IMR-90 (cell line): ENCODE measurements around the gene NUP50. TPM values are rescaled to one million over a fixed set of nuclear protein-coding genes. Genes with fewer than 3 reads are reported as not detected.

ENCODE experiments used
- ATAC-seq: fragments of 200-7000 bp; cut with Tn5 transposase; 2 replicates; pipeline ENCODE4 v1.9.1; 2020; ENCODE audit warnings: low read depth, mild to moderate bottlenecking, moderate library complexity
- BruUV-seq: library from RNA; stranded (reverse); fragments of 400-500 nt; replicated peaks from 2 replicates; lab custom pipeline; 2021; lab: Mats Ljungman, UMichigan
- CTCF ChIA-PET: fragments of 300-600 bp; formaldehyde crosslinking; extraction: SDS; loops from one replicate; lab custom pipeline; 2021; ENCODE audit warnings: antibody characterized with exemption; lab: Yijun Ruan, JAX
- POLR2A ChIA-PET: fragments of 300-600 bp; sonication (Branson Sonifier 250); formaldehyde crosslinking; loops from one replicate; lab custom pipeline; 2022; ENCODE audit warnings: antibody characterized with exemption; ENCODE audit not compliant: unreplicated experiment; lab: Charles Lee
- DNase-seq: peaks from one replicate; pipeline ENCODE4 v3.0.0; 2013
- H2AFZ ChIP-seq: replicated peaks from 2 replicates; pipeline ENCODE3; 2013; ENCODE audit warnings: low read length, mild to moderate bottlenecking; ENCODE audit not compliant: poor library complexity
- H2AK5ac ChIP-seq: 2 replicates; pipeline ENCODE4 v1.6.1; 2013; ENCODE audit warnings: low read depth, low read length, inconsistent platforms
- H2AK9ac ChIP-seq: replicated peaks from 2 replicates; pipeline ENCODE3; 2013; ENCODE audit warnings: mild to moderate bottlenecking, low read depth, low read length, moderate library complexity; ENCODE audit not compliant: poor library complexity
- H2BK120ac ChIP-seq: 2 replicates; pipeline ENCODE4 v1.6.1; 2013; ENCODE audit warnings: low read depth, low read length, inconsistent platforms
- H2BK15ac ChIP-seq: 3 replicates; pipeline ENCODE4 v1.6.1; 2013; ENCODE audit warnings: low read depth, low read length, inconsistent platforms
- H2BK20ac ChIP-seq: 2 replicates; pipeline ENCODE4 v1.6.1; 2013; ENCODE audit warnings: low read depth, mild to moderate bottlenecking, inconsistent platforms, low read length, moderate library complexity
- H2BK5ac ChIP-seq: 2 replicates; pipeline ENCODE4 v1.6.1; 2013; ENCODE audit warnings: mild to moderate bottlenecking, low read depth, low read length, inconsistent platforms; ENCODE audit not compliant: poor library complexity, severe bottlenecking
- H3K14ac ChIP-seq: replicated peaks from 2 replicates; pipeline ENCODE4 v1.6.1; 2013; ENCODE audit warnings: low read depth, low read length, inconsistent platforms
- H3K18ac ChIP-seq: 2 replicates; pipeline ENCODE4 v1.6.1; 2013; ENCODE audit warnings: low read depth, low read length, control low read depth
- H3K23ac ChIP-seq: 2 replicates; pipeline ENCODE4 v1.6.1; 2013; ENCODE audit warnings: low read depth, low read length, inconsistent platforms
- H3K27ac ChIP-seq: 2 replicates; pipeline ENCODE4 v1.5.1; 2013; ENCODE audit warnings: mild to moderate bottlenecking, control low read depth, low read length; ENCODE audit not compliant: insufficient read depth
- H3K27me3 ChIP-seq: 2 replicates; pipeline ENCODE4 v1.6.1; 2013; ENCODE audit warnings: low read length; ENCODE audit not compliant: control insufficient read depth, insufficient read depth
- H3K36me3 ChIP-seq: 2 replicates; pipeline ENCODE4 v1.6.1; 2013; ENCODE audit warnings: low read length, mixed read lengths; ENCODE audit not compliant: control insufficient read depth, insufficient read depth
- H3K4ac ChIP-seq: 2 replicates; pipeline ENCODE4 v1.6.1; 2013; ENCODE audit warnings: low read depth, low read length, inconsistent platforms
- H3K4me1 ChIP-seq: 2 replicates; pipeline ENCODE4 v1.6.1; 2013; ENCODE audit warnings: low read length, mixed read lengths; ENCODE audit not compliant: control insufficient read depth, insufficient read depth
- H3K4me2 ChIP-seq: 2 replicates; pipeline ENCODE4 v1.6.1; 2013; ENCODE audit warnings: low read depth, mild to moderate bottlenecking, control low read depth, low read length, moderate library complexity
- H3K4me3 ChIP-seq: 2 replicates; pipeline ENCODE4 v1.5.1; 2013; ENCODE audit warnings: low read depth, mild to moderate bottlenecking, control low read depth, low read length, moderate library complexity; ENCODE audit not compliant: insufficient read depth
- H3K56ac ChIP-seq: 2 replicates; pipeline ENCODE4 v1.6.1; 2013; ENCODE audit warnings: low read length, inconsistent platforms; ENCODE audit not compliant: insufficient read depth; ENCODE audit errors: extremely low read depth
- H3K79me1 ChIP-seq, 2 experiments: 2 replicates each; pipeline ENCODE4 v1.6.1; 2013; ENCODE audit warnings: low read length in 2 of 2, inconsistent platforms in 1 of 2, low read depth in 1 of 2
- H3K9ac ChIP-seq: 2 replicates; pipeline ENCODE4 v1.6.1; 2013; ENCODE audit warnings: low read depth, low read length, control low read depth
- H3K9me1 ChIP-seq: 2 replicates; pipeline ENCODE4 v1.6.1; 2013; ENCODE audit warnings: low read length, inconsistent platforms; ENCODE audit not compliant: insufficient read depth
- H3K9me3 ChIP-seq: 2 replicates; pipeline ENCODE4 v1.6.1; 2013; ENCODE audit warnings: low read length; ENCODE audit not compliant: control insufficient read depth, insufficient read depth
- H4K20me1 ChIP-seq: 2 replicates; pipeline ENCODE4 v1.6.1; 2013; ENCODE audit warnings: low read length, inconsistent platforms; ENCODE audit not compliant: insufficient read depth
- H4K5ac ChIP-seq: 2 replicates; pipeline ENCODE4 v1.6.1; 2013; ENCODE audit warnings: mild to moderate bottlenecking, low read depth, low read length, control low read depth
- H4K8ac ChIP-seq, 2 experiments: 2 replicates each; pipeline ENCODE4 v1.6.1; 2013; ENCODE audit warnings: low read depth in 2 of 2, low read length in 2 of 2, control low read depth in 1 of 2, inconsistent platforms in 1 of 2
- H4K91ac ChIP-seq: 2 replicates; pipeline ENCODE4 v1.6.1; 2013; ENCODE audit warnings: low read depth, low read length, inconsistent platforms; ENCODE audit not compliant: insufficient read depth
- BHLHE40 ChIP-seq: fragments of 150-350 bp; IDR thresholded peaks from 2 replicates; pipeline ENCODE4 v1.6.1; 2016; ENCODE audit warnings: mild to moderate bottlenecking, low read depth, low read length
- CHD1 ChIP-seq: IDR thresholded peaks from 2 replicates; pipeline ENCODE4 v1.6.1; 2012; ENCODE audit warnings: low read depth, low read length, improper control_type of control experiment
- FOS ChIP-seq: fragments of 150-350 bp; IDR thresholded peaks from 2 replicates; pipeline ENCODE4 v1.6.1; 2016; ENCODE audit warnings: low read depth, low read length
- MAFK ChIP-seq: IDR thresholded peaks from 2 replicates; pipeline ENCODE4 v1.6.1; 2012; ENCODE audit warnings: low read depth, low read length, improper control_type of control experiment
- MXI1 ChIP-seq: IDR thresholded peaks from 2 replicates; pipeline ENCODE4 v1.6.1; 2012; ENCODE audit warnings: low read depth, mild to moderate bottlenecking, low read length, moderate library complexity, borderline replicate concordance
- POLR2A ChIP-seq: IDR thresholded peaks from 2 replicates; pipeline ENCODE4 v1.6.1; 2012; ENCODE audit warnings: mild to moderate bottlenecking, low read depth, low read length
- RFX5 ChIP-seq: IDR thresholded peaks from 2 replicates; pipeline ENCODE4 v1.8.0; 2012; ENCODE audit warnings: low read depth, mild to moderate bottlenecking, low read length, moderate library complexity
- SMC3 ChIP-seq: fragments of 150-350 bp; IDR thresholded peaks from 2 replicates; pipeline ENCODE4 v1.6.1; 2016; ENCODE audit warnings: low read depth, mild to moderate bottlenecking, antibody characterized with exemption, low read length, moderate library complexity
- WGBS, 2 experiments: methylation state at CpG; one replicate each; pipeline versions ENCODE4 v1.1.5 to v1.1.7; 2013; ENCODE audit warnings: missing lambda C conversion rate in 2 of 2; ENCODE audit not compliant: insufficient read length in 1 of 2; ENCODE audit errors: extremely low coverage in 2 of 2; 5-methylcytosine and 5-hydroxymethylcytosine counted together
- dilution Hi-C: fragments of 300-500 bp; cut with HindIII; formaldehyde crosslinking; loops from one replicate; pipeline ENCODE4 v1.14.3; 2018; ENCODE audit warnings: low sequenced_read_pairs; ENCODE audit not compliant: unreplicated experiment
- in situ Hi-C: fragments of 300-500 bp; cut with MboI; formaldehyde crosslinking; loops from 3 replicates; pipeline ENCODE4 v1.14.3; 2019; ENCODE audit warnings: low sequenced_read_pairs, inconsistent platforms, mixed read lengths
- intact Hi-C: fragments of 100-400 bp; cut with micrococcal nuclease; formaldehyde crosslinking; loops from 2 replicates; pipeline ENCODE4 v1.10.0; 2022
- polyA plus RNA-seq, 3 experiments: library from polyadenylated mRNA; depleted of rRNA; stranded (reverse); fragments of >200 nt; gene quantifications; 2 replicates each; pipeline ENCODE4 v1.2.3, GENCODE V29; 2012; ENCODE audit warnings: low replicate concordance in 1 of 3
- total RNA-seq: library from RNA; depleted of rRNA; stranded (reverse); fragments of >200 nt; gene quantifications from 2 replicates; pipeline ENCODE4 v1.2.3, GENCODE V29; 2012
- TF ChIP-seq, protein P1 (sequence below): fragments of 150-350 bp; IDR thresholded peaks from 2 replicates; pipeline ENCODE4 v1.6.1; 2016; ENCODE audit warnings: low read depth, mild to moderate bottlenecking, low read length, moderate library complexity, borderline replicate concordance
- TF ChIP-seq, protein P2 (sequence below): conservative IDR thresholded peaks from 2 replicates; pipeline ENCODE4 v1.5.1; 2012; ENCODE audit warnings: mild to moderate bottlenecking, low read depth, low read length, improper control_type of control experiment
- TF ChIP-seq, protein P3 (sequence below): fragments of 150-350 bp; IDR thresholded peaks from 2 replicates; pipeline ENCODE4 v1.6.1; 2017; ENCODE audit warnings: mild to moderate bottlenecking, antibody characterized with exemption, low read length, low read depth

NUP50 gene
- total and polyA plus RNA-seq, 2 of the 4 experiments (the other 2 are of a cell fraction), result 12.8 to 65.4 TPM

DNA sequence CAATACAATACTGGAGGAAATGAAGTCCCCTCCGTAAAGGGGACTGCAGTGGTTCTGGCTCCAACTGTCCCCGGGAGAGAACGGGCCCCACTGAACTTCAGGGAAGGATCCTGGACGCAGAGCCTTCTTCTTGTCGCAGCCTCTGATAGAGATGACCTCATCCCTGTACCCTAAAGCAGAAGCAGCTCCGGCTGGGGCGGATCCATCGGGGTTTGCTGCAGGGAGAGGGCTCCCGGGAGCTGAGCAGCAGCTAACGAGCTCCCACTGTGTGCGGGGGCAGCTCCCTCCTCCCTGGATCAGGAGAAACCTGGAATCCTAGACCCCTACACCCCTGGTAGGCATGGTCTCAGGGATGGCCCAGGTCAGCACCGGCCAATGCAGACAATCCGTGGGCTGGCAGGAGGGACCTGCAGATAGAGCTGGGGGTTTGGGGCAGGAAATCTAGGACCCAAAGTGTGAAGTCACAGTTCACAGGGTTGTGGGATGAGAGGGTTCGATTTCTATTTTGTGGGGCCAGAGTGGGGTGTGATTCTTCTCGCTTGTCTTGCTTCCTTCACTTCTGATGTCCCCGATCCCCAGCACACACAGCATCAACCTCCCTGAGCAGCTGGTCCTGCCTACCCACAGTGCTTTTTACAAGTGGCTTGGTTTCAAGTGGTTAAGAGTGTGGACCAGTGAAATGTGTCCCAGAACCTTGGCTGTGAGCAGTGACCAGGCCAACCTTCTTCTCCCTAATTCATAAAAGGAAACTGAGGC is 64.1 kb downstream of the NUP50 start:
- 86% methylated on average over 5 of the region's 16 CpGs; no CpG with 5 or more reads in 1 of the 2 experiments for WGBS, 2 experiments
- intact Hi-C loops, result no loop called here

More for the DNA sequence above, 64.1 kb downstream of the NUP50 start:
- Histone ChIP-seq H3K14ac (no peak overlapping the region), H4K8ac (no peak overlapping the region), H2BK20ac (no peak overlapping the region), H3K27me3 (no peaks in the 10 kb centered on the region), H3K23ac (no peak overlapping the region), H2BK120ac (no peak overlapping the region), H2AFZ (no peak overlapping the region), H3K79me1 (peaks cover 0 to 61% of the 10 kb centered on the region in 2 experiments; a peak in 2 of 4 replicates), H3K9me1 (no peaks in the 10 kb centered on the region; the same call in 1 of the 2 replicates), H3K9ac (no peak overlapping the region), H3K36me3 (0 out of 2 replicates have a peak, but pooled peaks cover 2% of the 10 kb centered on the region), H3K9me3 (no peaks in the 10 kb centered on the region), H3K4me3 (no peak overlapping the region), H4K91ac (no peak overlapping the region), H2BK5ac (no peak overlapping the region), H3K4me2 (no peak overlapping the region), H3K18ac (no peak overlapping the region), H2AK9ac (no peak overlapping the region), H2BK15ac (no peak overlapping the region), H4K5ac (no peak overlapping the region), H4K20me1 (peaks cover 54% of the 10 kb centered on the region), H3K56ac (no peak overlapping the region), H3K4ac (no peak overlapping the region), H3K27ac (no peak overlapping the region), H3K4me1 (peaks cover 7% of the 10 kb centered on the region; the same call in 1 of the 2 replicates), H2AK5ac (no peak overlapping the region)
- DNase-seq (no peak), ATAC-seq (no peak)
- CTCF ChIA-PET, result no interaction called here
- TF ChIP-seq CHD1, result no peak
- no peak for TF ChIP-seq MAFK
- no peak for TF ChIP-seq BHLHE40
- TF ChIP-seq RFX5, result no peak
- TF ChIP-seq, protein P1, sequence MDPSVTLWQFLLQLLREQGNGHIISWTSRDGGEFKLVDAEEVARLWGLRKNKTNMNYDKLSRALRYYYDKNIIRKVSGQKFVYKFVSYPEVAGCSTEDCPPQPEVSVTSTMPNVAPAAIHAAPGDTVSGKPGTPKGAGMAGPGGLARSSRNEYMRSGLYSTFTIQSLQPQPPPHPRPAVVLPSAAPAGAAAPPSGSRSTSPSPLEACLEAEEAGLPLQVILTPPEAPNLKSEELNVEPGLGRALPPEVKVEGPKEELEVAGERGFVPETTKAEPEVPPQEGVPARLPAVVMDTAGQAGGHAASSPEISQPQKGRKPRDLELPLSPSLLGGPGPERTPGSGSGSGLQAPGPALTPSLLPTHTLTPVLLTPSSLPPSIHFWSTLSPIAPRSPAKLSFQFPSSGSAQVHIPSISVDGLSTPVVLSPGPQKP, result no peak
- no peak for TF ChIP-seq MXI1
- TF ChIP-seq, protein P2, sequence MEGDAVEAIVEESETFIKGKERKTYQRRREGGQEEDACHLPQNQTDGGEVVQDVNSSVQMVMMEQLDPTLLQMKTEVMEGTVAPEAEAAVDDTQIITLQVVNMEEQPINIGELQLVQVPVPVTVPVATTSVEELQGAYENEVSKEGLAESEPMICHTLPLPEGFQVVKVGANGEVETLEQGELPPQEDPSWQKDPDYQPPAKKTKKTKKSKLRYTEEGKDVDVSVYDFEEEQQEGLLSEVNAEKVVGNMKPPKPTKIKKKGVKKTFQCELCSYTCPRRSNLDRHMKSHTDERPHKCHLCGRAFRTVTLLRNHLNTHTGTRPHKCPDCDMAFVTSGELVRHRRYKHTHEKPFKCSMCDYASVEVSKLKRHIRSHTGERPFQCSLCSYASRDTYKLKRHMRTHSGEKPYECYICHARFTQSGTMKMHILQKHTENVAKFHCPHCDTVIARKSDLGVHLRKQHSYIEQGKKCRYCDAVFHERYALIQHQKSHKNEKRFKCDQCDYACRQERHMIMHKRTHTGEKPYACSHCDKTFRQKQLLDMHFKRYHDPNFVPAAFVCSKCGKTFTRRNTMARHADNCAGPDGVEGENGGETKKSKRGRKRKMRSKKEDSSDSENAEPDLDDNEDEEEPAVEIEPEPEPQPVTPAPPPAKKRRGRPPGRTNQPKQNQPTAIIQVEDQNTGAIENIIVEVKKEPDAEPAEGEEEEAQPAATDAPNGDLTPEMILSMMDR, result no peak
- TF ChIP-seq POLR2A, result no peak
- TF ChIP-seq SMC3, result no peak
- TF ChIP-seq, protein P3, sequence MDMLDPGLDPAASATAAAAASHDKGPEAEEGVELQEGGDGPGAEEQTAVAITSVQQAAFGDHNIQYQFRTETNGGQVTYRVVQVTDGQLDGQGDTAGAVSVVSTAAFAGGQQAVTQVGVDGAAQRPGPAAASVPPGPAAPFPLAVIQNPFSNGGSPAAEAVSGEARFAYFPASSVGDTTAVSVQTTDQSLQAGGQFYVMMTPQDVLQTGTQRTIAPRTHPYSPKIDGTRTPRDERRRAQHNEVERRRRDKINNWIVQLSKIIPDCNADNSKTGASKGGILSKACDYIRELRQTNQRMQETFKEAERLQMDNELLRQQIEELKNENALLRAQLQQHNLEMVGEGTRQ, result no peak
- no peak for TF ChIP-seq FOS
- dilution Hi-C loops, result no loop called here
- POLR2A ChIA-PET, result interaction anchor here (0.6 kb wide), 1 partner anchor 19 kb away, joined by 5 read pairs; no protein-coding TSS in a partner anchor
- BruUV-seq, result no TSS peak
- in situ Hi-C loops, result no loop called here
